HG02884 (cell line): ENCODE measurements around the gene CNTRL.
A peak's percentile ranks its signal among the peaks of the same experiment; 100 is the strongest.
"Not testable (repeated sequence)": the region's sequence is repeated elsewhere in the genome, so short reads cannot be mapped to it uniquely, and the experiment has no call there.

Experiments used
- ATAC-seq: cut with Tn5 transposase; IDR thresholded peaks from one replicate; pipeline ENCODE4 v1.9.1; 2021; ENCODE audit warnings: mild to moderate bottlenecking, moderate library complexity; ENCODE audit not compliant: unreplicated experiment

The CNTRL gene

GRCh38 chr9:121125590-121125989 lies 50.8 kb downstream of the CNTRL start:
- no peak for ATAC-seq

GRCh38 chr9:121129384-121129783 lies 54.6 kb downstream of the CNTRL start:
- ATAC-seq = not testable (repeated sequence)

- ATAC-seq = no peak
Measured at GRCh38 chr9:121133104-121133816, 58.5 kb downstream of the CNTRL start.

GRCh38 chr9:121135642-121136041 lies 60.9 kb downstream of the CNTRL start:
- no peak for ATAC-seq

GRCh38 chr9:121138561-121138960 lies 63.8 kb downstream of the CNTRL start:
- ATAC-seq = no peak

- no peak for ATAC-seq
Measured at GRCh38 chr9:121138973-121139372, 64.2 kb downstream of the CNTRL start.

- ATAC-seq = no peak
Measured at GRCh38 chr9:121140162-121140561, 65.4 kb downstream of the CNTRL start.

GRCh38 chr9:121141306-121141705 lies 66.6 kb downstream of the CNTRL start:
- no peak for ATAC-seq

GRCh38 chr9:121141706-121142105 lies 67.0 kb downstream of the CNTRL start:
- no peak for ATAC-seq

- no peak for ATAC-seq
Measured at GRCh38 chr9:121143771-121144170, 69.0 kb downstream of the CNTRL start.

- no peak for ATAC-seq
Measured at GRCh38 chr9:121144482-121144881, 69.7 kb downstream of the CNTRL start.

- no peak for ATAC-seq
Measured at GRCh38 chr9:121150188-121150587, 75.4 kb downstream of the CNTRL start.

- no peak for ATAC-seq
Measured at GRCh38 chr9:121153642-121154041, 78.9 kb downstream of the CNTRL start.

- ATAC-seq = no peak
Measured at GRCh38 chr9:121154782-121155181, 80.0 kb downstream of the CNTRL start.

GRCh38 chr9:121156263-121156731 lies 81.5 kb downstream of the CNTRL start:
- peak; percentile 85 for ATAC-seq

- no peak for ATAC-seq
Measured at GRCh38 chr9:121157939-121158338, 83.2 kb downstream of the CNTRL start.

GRCh38 chr9:121160025-121160424 lies 85.3 kb downstream of the CNTRL start:
- ATAC-seq = no peak

GRCh38 chr9:121168052-121168451 lies 93.3 kb downstream of the CNTRL start:
- ATAC-seq = no peak

GRCh38 chr9:121169094-121169601 lies 94.4 kb downstream of the CNTRL start:
- ATAC-seq = no peak

GRCh38 chr9:121171236-121171635 lies 96.5 kb downstream of the CNTRL start:
- no peak for ATAC-seq

GRCh38 chr9:121172726-121173487 lies 98.2 kb downstream of the CNTRL start:
- no peak for ATAC-seq

GRCh38 chr9:121173501-121173900 lies 98.7 kb downstream of the CNTRL start:
- no peak for ATAC-seq
